Esophagus muscularis mucosa (tissue), 3 donors: ENCODE measurements around the gene ASB10.

Experiments
- CTCF ChIP-seq, 3 experiments: fragments of 200-600 bp in 2 of 3; fragments of 450-650 bp in 1 of 3; sonication (generic) in 2 of 3; IDR thresholded peaks; one replicate each; pipeline ENCODE4 v1.5.1; 2017 to 2019; ENCODE audit warnings: antibody characterized with exemption in 3 of 3, mild to moderate bottlenecking in 2 of 3, moderate library complexity in 1 of 3
- POLR2A ChIP-seq: fragments of 450-650 bp; IDR thresholded peaks from one replicate; pipeline ENCODE4 v1.6.1; 2017; ENCODE audit warnings: antibody characterized with exemption, moderate library complexity, mild to moderate bottlenecking, low read depth
- POLR2AphosphoS5 ChIP-seq, 2 donors: sonication (generic); formaldehyde crosslinking; IDR thresholded peaks; one replicate each; pipeline ENCODE4 v1.6.1; 2017; ENCODE audit warnings: antibody characterized with exemption in 2 of 2

- no peak for TF ChIP-seq CTCF (IDR thresholded peaks at IDR 0.05)
- TF ChIP-seq POLR2A, result no peak
- no peak for TF ChIP-seq POLR2AphosphoS5 (IDR thresholded peaks at IDR 0.05)
Measured at GRCh38 chr7:151143261-151144015, 43.6 kb downstream of the ASB10 start.
